ENCODE data around the gene RXRA. TPM values are rescaled to one million over a fixed set of nuclear protein-coding genes. Genes with fewer than 3 reads are reported as not detected.

The RXRA gene
- total and polyA plus RNA-seq, 7 donors: 37.7 to 192 (median 139) TPM

- peak overlapping the region; percentile 21 for H3K27ac ChIP-seq
- ATAC-seq: peak; percentile 78 to 87 (median 83)
- intact Hi-C loops (cut with DNase I): loop anchor here (2.0 to 5.0 kb wide), 3 partner anchors 36 to 273 kb away; no protein-coding TSS in a partner anchor
- H3K36me3 ChIP-seq (ENCODE audit: insufficient read depth in 1 of 2, low read depth in 1 of 2): no peaks in the 10 kb centered on the region
- WGBS, 3 donors: 7 to 12% (median 8%) methylated on average over 27 of the region's 27 CpGs
- no peaks in the 10 kb centered on the region for H3K27me3 ChIP-seq (ENCODE audit: insufficient read depth in 3 of 3, low read length in 2 of 3)
- TF ChIP-seq CTCF (IDR thresholded peaks at IDR 0.05): peak; percentile 99
- H3K4me3 ChIP-seq: no peak overlapping the region
- peaks cover 40% of the 10 kb centered on the region for H3K4me1 ChIP-seq
- no peaks in the 10 kb centered on the region for H3K9me3 ChIP-seq
- DNase-seq: peak; percentile 91 to 96
These were observed 117.2 kb downstream of the RXRA start for GRCh38 chr9:134443174-134444037.

- Histone ChIP-seq H3K27ac (peak overlapping the region; percentile 21), H3K27me3 (ENCODE audit: insufficient read depth in 3 of 3, low read length in 2 of 3) (no peaks in the 10 kb centered on the region), H3K4me3 (no peak overlapping the region), H3K4me1 (peaks cover 37% of the 10 kb centered on the region), H3K9me3 (no peaks in the 10 kb centered on the region), H3K36me3 (ENCODE audit: insufficient read depth in 1 of 2, low read depth in 1 of 2) (no peaks in the 10 kb centered on the region)
- 83 to 99% (median 98%) methylated on average over 2 of the region's 2 CpGs for WGBS, 3 donors
- no peak for TF ChIP-seq CTCF (IDR thresholded peaks at IDR 0.05)
- no peak for ATAC-seq
- DNase-seq: no peak
- intact Hi-C loops (cut with DNase I): loop anchor here in 1 of 2 donors (5.0 kb wide), 1 partner anchor 37 kb away; no protein-coding TSS in a partner anchor
These were observed 117.7 kb downstream of the RXRA start for GRCh38 chr9:134444038-134444315.

- 76 to 91% (median 85%) methylated on average over 8 of the region's 8 CpGs for WGBS, 3 donors
- DNase-seq (no peak), ATAC-seq (no peak)
- intact Hi-C loops (cut with DNase I): loop anchor here (5.0 kb wide), 2 partner anchors 38 to 163 kb away; no protein-coding TSS in a partner anchor
- no peak overlapping the region for H3K4me3 ChIP-seq
- H3K27ac ChIP-seq: no peak overlapping the region
- H3K4me1 ChIP-seq: peaks cover 27% of the 10 kb centered on the region
- no peak for TF ChIP-seq CTCF (IDR thresholded peaks at IDR 0.05)
- no peaks in the 10 kb centered on the region for H3K36me3 ChIP-seq (ENCODE audit: insufficient read depth in 1 of 2, low read depth in 1 of 2)
- H3K27me3 ChIP-seq (ENCODE audit: insufficient read depth in 3 of 3, low read length in 2 of 3): no peaks in the 10 kb centered on the region
- H3K9me3 ChIP-seq: no peaks in the 10 kb centered on the region
These were observed 118.7 kb downstream of the RXRA start for GRCh38 chr9:134445000-134445399.

GRCh38 chr9:134449180-134449916 lies 123.1 kb downstream of the RXRA start:
- Histone ChIP-seq H3K27ac (no peak overlapping the region), H3K27me3 (ENCODE audit: insufficient read depth in 3 of 3, low read length in 2 of 3) (no peaks in the 10 kb centered on the region), H3K36me3 (ENCODE audit: insufficient read depth in 1 of 2, low read depth in 1 of 2) (no peaks in the 10 kb centered on the region), H3K4me3 (no peak overlapping the region), H3K4me1 (no peaks in the 10 kb centered on the region), H3K9me3 (no peaks in the 10 kb centered on the region)
- TF ChIP-seq CTCF (IDR thresholded peaks at IDR 0.05): peak; percentile 82
- 21 to 24% (median 21%) methylated on average over 10 of the region's 10 CpGs for WGBS, 3 donors
- ATAC-seq (peak; percentile 88 to 93 (median 92)), DNase-seq (peak; percentile 90 to 94)
- intact Hi-C loops (cut with DNase I): loop anchor here in 1 of 2 donors (1.0 to 5.0 kb wide), 2 partner anchors 167 to 290 kb away; no protein-coding TSS in a partner anchor

Data from psoas muscle (tissue), 8 donors.